Measurements from ENCODE around the gene SPEM3.

DNA sequence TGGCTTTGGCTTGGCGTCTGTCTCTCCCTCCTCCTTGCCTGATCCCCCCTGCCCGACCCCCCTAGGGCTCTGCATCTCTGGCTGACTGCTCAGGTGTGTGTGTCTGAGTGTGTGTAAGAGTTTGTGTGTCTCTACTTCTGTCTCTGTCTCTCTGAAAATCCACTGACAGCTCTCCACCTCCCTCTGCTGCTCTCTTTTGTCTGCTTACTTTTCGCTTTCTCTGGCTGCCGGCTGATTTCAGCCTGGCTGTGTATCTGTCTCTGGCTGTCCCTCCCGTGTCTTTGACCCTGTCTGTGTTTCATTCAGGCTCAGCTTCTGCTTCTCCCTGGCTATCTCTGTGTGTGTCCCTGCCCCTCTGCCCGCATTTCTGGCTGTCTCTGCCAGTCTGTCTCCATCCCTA is 12.3 kb upstream of the SPEM3 start:
- TF ChIP-seq, protein P1, sequence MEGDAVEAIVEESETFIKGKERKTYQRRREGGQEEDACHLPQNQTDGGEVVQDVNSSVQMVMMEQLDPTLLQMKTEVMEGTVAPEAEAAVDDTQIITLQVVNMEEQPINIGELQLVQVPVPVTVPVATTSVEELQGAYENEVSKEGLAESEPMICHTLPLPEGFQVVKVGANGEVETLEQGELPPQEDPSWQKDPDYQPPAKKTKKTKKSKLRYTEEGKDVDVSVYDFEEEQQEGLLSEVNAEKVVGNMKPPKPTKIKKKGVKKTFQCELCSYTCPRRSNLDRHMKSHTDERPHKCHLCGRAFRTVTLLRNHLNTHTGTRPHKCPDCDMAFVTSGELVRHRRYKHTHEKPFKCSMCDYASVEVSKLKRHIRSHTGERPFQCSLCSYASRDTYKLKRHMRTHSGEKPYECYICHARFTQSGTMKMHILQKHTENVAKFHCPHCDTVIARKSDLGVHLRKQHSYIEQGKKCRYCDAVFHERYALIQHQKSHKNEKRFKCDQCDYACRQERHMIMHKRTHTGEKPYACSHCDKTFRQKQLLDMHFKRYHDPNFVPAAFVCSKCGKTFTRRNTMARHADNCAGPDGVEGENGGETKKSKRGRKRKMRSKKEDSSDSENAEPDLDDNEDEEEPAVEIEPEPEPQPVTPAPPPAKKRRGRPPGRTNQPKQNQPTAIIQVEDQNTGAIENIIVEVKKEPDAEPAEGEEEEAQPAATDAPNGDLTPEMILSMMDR (IDR thresholded peaks at IDR 0.05 in 4 of 5, conservative IDR thresholded peaks at IDR 0.05 in 1 of 5): no peak
- no peak for TF ChIP-seq POLR2A (IDR thresholded peaks at IDR 0.05)

Measured in gastrocnemius medialis (tissue), 4 donors.